Measurements from ENCODE around the gene ACTN1. TPM values are rescaled to one million over a fixed set of nuclear protein-coding genes. Genes with fewer than 3 reads are reported as not detected.

ACTN1 gene
- total RNA-seq, 1 donor = 1,023 TPM

- no peak overlapping the region for H3K4me3 ChIP-seq (ENCODE audit: low read depth, low read length)
- peak; percentile 99 for TF ChIP-seq CTCF (IDR thresholded peaks at IDR 0.05; ENCODE audit: insufficient read depth, low read depth, low read length)
- DNase-seq (ENCODE audit: low read depth) = peak; percentile 84
These were observed 67.4 kb downstream of the ACTN1 start for GRCh38 chr14:68911594-68912227.

DNA sequence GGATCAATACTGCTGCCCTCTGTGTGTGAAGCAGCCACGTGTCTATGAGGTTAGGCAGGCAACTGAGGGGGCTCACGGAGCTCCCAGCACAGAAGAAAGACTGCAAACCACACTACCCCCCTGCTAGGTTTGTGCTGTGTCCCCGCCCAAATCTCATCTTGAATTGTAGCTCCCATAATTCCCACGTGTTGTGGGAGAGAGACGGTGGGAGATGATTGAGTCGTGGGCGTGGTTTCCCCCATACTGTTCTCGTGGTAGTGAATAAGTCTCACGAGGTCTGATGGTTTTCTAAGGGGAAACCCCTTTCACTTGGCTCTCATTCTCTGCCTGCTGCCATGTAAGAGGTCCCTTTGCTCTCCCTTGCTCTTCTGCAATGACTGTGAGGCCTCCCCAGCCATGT, 68.6 kb downstream of the ACTN1 start:
- DNase-seq (ENCODE audit: low read depth) = no peak
- no peak for TF ChIP-seq CTCF (IDR thresholded peaks at IDR 0.05; ENCODE audit: insufficient read depth, low read depth, low read length)
- H3K4me3 ChIP-seq (ENCODE audit: low read depth, low read length) = no peak overlapping the region

DNA sequence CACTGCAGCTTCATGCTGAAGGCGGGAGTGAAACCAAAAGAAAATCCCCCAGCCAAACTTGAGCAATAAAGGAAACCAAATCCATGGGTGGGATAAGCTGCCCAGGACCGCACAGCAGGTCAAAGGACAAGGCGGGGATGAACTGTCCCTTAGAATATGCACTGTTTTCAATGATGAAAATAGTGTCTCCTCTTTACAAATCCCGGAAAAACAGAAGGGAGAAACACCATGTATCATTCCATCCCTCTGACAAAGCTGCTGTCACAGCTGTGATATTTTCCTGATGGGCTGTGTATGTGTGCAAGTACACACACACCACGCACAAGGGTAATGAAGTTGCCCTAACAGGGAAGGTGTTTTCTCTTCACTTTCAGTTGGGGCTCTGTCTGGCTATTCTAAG, 70.3 kb downstream of the ACTN1 start:
- TF ChIP-seq CTCF (IDR thresholded peaks at IDR 0.05; ENCODE audit: insufficient read depth, low read depth, low read length) = no peak
- no peak overlapping the region for H3K4me3 ChIP-seq (ENCODE audit: low read depth, low read length)
- peak; percentile 44 for DNase-seq (ENCODE audit: low read depth)

GRCh38 chr14:68908201-68908600, 70.9 kb downstream of the ACTN1 start:
- H3K4me3 ChIP-seq (ENCODE audit: low read depth, low read length) = no peak overlapping the region
- no peak for TF ChIP-seq CTCF (IDR thresholded peaks at IDR 0.05; ENCODE audit: insufficient read depth, low read depth, low read length)
- DNase-seq (ENCODE audit: low read depth) = no peak

GRCh38 chr14:68906439-68906838, 72.7 kb downstream of the ACTN1 start:
- no peak overlapping the region for H3K4me3 ChIP-seq (ENCODE audit: low read depth, low read length)
- TF ChIP-seq CTCF (IDR thresholded peaks at IDR 0.05; ENCODE audit: insufficient read depth, low read depth, low read length) = no peak
- no peak for DNase-seq (ENCODE audit: low read depth)

DNA sequence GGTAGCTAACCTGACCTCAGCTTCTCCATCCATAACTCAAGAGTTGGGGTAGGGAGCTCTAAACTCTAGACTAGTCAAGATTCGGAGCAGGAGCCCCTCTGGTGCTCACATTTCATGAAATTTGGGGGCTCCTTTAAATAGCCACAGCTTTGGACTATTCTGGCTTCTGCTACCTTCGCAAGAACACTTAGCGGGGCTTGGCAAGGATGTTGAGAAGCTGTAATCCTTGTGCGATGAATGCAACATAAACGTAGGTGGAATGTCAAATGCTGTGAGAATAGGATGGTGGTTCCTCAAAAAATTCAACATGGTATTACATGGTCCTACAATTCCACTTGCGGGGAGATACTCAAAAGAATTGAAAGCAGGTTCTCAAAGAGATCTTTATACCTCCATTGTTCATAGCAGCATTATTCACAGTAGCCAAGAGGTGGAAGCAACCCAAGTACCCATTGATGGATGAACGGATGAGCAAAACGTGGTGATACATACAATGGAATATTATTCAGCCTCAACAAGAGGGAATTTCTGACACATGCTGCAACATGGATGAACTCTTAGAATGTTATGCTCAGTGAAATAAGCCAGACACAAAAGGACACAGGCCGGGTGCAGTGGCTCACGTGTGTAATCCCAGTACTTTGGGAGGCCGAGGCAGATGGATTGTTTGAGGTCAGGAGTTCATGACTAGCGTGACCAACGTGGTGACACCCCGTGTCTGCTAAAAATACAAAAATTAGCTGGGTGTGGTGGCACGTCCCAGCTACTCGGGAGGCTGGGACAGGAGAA, 73.8 kb downstream of the ACTN1 start:
- TF ChIP-seq CTCF (IDR thresholded peaks at IDR 0.05; ENCODE audit: insufficient read depth, low read depth, low read length) = no peak
- DNase-seq (ENCODE audit: low read depth) = no peak
- H3K4me3 ChIP-seq (ENCODE audit: low read depth, low read length) = no peak overlapping the region
